Activated T-cell treated with anti-CD3 and anti-CD28 coated beads, Interleukin-2, amount 50 U/mL, for 72 hours (primary cell): ENCODE measurements around the gene BPIFA1. TPM values are rescaled to one million over a fixed set of nuclear protein-coding genes. Genes with fewer than 3 reads are reported as not detected.
A peak's percentile ranks its signal among the peaks of the same experiment; 100 is the strongest.

Experiments
- ATAC-seq, 2 donors: fragments of 150-1000 bp; cut with Tn5 transposase; replicated peaks in 1 of 2; 2 replicates each; pipeline ENCODE4 v1.10.0; 2021; ENCODE audit warnings: moderate library complexity in 2 of 2, mild to moderate bottlenecking in 1 of 2
- DNase-seq, 2 donors: peaks; one replicate each; pipeline ENCODE4 v3.0.0; 2021 to 2022; ENCODE audit warnings: mixed read lengths in 1 of 2
- H3K27ac Mint-ChIP-seq: one replicate; pipeline ENCODE4 v1.8.0; 2022; ENCODE audit warnings: mild to moderate bottlenecking, moderate library complexity, mixed read lengths
- H3K27me3 Mint-ChIP-seq: one replicate; pipeline ENCODE4 v1.8.0; 2022; ENCODE audit warnings: low read depth, mixed read lengths
- H3K36me3 Mint-ChIP-seq, 2 donors: one replicate each; pipeline ENCODE4 v1.8.0; 2022; ENCODE audit warnings: mixed read lengths in 2 of 2, mild to moderate bottlenecking in 1 of 2; ENCODE audit not compliant: insufficient read depth in 2 of 2
- H3K4me1 Mint-ChIP-seq: one replicate; pipeline ENCODE4 v1.8.0; 2022; ENCODE audit warnings: low read depth, mixed read lengths
- H3K4me3 Mint-ChIP-seq, 2 donors: one replicate each; pipeline ENCODE4 v1.8.0; 2022; ENCODE audit warnings: mild to moderate bottlenecking in 2 of 2, mixed read lengths in 2 of 2, moderate library complexity in 2 of 2
- H3K9me3 Mint-ChIP-seq, 2 donors: one replicate each; pipeline ENCODE4 v1.8.0; 2022; ENCODE audit warnings: mixed read lengths in 2 of 2
- total RNA-seq, 2 donors: library from RNA; stranded (reverse); gene quantifications; one replicate each; pipeline ENCODE4 v1.2.3, GENCODE V29; 2022

BPIFA1 gene
- total RNA-seq, 2 donors from 2014 or later: not detected

GRCh38 chr20:33229843-33230242 lies 6.0 kb upstream of the BPIFA1 start:
- Mint-ChIP-seq H3K27ac (no peak overlapping the region), H3K4me1 (peaks cover 18% of the 10 kb centered on the region), H3K27me3 (peaks cover 17% of the 10 kb centered on the region), H3K4me3 (no peak overlapping the region), H3K9me3 (no peaks in the 10 kb centered on the region), H3K36me3 (no peaks in the 10 kb centered on the region)
- DNase-seq (peak; percentile 15 to 38), ATAC-seq (peak; percentile 82 to 87)

DNA sequence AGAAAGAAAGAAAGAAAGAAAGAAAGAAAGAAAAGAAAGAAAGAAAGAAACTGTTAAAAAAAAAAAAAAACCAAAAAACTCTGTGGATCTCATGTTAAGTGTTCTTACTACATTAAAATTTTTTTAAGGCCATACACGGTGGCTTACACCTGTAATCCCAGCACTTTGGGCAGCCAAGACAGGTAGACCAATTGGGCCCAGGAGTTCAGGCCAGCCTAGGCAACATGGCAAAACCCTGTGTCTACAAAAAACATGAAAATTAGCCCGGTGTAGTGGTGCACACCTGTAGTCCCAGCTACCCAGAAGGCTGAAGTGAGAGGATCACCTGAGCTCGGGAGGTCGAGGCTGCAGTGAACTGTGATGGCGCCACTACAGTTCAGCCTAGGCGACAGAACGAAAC lies 4.6 kb upstream of the BPIFA1 start:
- Mint-ChIP-seq H3K27ac (no peak overlapping the region), H3K4me1 (peaks cover 18% of the 10 kb centered on the region), H3K9me3 (no peaks in the 10 kb centered on the region), H3K36me3 (no peaks in the 10 kb centered on the region), H3K4me3 (no peak overlapping the region), H3K27me3 (peaks cover 6% of the 10 kb centered on the region)
- ATAC-seq (no peak), DNase-seq (no peak)

DNA sequence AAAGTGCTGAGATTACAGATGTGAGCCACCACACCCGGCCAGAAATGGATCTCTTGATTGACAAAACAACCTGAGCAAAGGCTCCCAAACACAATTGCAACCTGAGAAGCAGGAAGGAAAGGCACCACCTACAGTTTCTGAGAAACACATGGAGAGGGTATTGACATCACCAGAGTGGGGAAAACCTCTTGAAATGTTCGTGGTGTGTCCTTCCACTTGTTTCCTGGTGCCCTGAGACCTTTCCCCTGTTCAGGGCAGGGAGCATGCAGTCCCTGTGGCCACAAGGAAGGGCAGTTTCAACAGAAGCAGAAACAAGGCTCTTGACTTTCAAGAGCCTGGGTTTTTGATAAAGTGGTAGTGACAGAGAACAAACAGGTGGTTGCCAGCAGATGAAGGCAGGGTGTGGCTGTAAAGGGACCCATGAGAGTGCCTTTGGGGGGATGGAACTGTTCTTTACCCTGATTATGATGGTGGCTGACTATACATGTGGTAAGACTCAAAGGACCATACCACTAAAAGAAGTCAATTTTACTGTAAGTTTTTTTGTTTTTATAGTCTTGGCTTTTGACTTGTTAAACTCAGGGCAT lies 3.2 kb upstream of the BPIFA1 start:
- Mint-ChIP-seq H3K36me3 (no peaks in the 10 kb centered on the region), H3K9me3 (no peaks in the 10 kb centered on the region), H3K4me1 (peaks cover 18% of the 10 kb centered on the region), H3K27me3 (no peaks in the 10 kb centered on the region), H3K27ac (no peak overlapping the region), H3K4me3 (peak overlapping the region in 1 of 2 donors; percentile 24)
- DNase-seq (no peak), ATAC-seq (peak; percentile 32 to 37)

DNA sequence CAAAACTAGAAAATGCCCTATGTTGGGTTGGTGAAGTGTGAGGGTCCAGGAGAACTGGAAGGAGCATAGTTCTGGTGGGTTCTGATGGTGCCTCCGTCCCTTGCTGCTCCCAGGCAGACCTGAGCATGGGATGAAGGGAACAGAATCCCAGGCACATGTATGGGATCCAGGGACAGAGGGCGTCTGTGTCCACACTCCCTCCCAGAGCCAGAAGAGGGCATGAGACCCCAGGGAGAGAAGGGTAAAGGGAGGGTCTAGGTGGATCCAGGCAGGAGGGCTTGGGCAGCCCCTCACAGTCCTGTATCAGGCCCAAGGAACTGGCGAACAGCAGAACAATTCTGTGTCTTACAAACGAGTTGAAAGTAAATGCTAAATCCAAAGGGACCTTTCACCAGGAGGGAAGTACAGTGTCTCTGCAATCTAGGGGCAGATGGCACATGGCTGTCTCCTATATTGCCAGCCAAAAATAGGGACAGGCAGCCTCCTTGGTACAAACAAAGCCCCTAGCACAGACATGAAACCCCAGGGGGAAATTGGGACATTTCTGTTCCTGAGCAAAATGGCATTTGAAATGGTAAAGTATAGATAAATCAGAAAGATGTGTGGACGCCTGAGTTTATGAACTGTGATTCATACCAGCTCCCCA lies 2.5 kb upstream of the BPIFA1 start:
- ATAC-seq: no peak
- Mint-ChIP-seq H3K27ac (no peak overlapping the region), H3K4me3 (no peak overlapping the region), H3K4me1 (peaks cover 18% of the 10 kb centered on the region), H3K36me3 (no peaks in the 10 kb centered on the region), H3K27me3 (no peaks in the 10 kb centered on the region), H3K9me3 (no peaks in the 10 kb centered on the region)
- no peak for DNase-seq

GRCh38 chr20:33234050-33234449 lies 1.7 kb upstream of the BPIFA1 start:
- H3K27ac Mint-ChIP-seq: no peak overlapping the region
- H3K27me3 Mint-ChIP-seq: peaks cover 2% of the 10 kb centered on the region
- H3K4me3 Mint-ChIP-seq: no peak overlapping the region
- DNase-seq (no peak), ATAC-seq (no peak)
- H3K36me3 Mint-ChIP-seq: no peaks in the 10 kb centered on the region
- H3K9me3 Mint-ChIP-seq: no peaks in the 10 kb centered on the region
- H3K4me1 Mint-ChIP-seq: peaks cover 18% of the 10 kb centered on the region

GRCh38 chr20:33236351-33236750 lies 555 bp downstream of the BPIFA1 start:
- Mint-ChIP-seq H3K4me3 (no peak overlapping the region), H3K36me3 (no peaks in the 10 kb centered on the region), H3K27ac (no peak overlapping the region), H3K27me3 (peaks cover 6% of the 10 kb centered on the region), H3K4me1 (peaks cover 11% of the 10 kb centered on the region), H3K9me3 (no peaks in the 10 kb centered on the region)
- DNase-seq (no peak), ATAC-seq (no peak)

GRCh38 chr20:33237989-33238388 lies 2.2 kb downstream of the BPIFA1 start:
- H3K27ac Mint-ChIP-seq: no peak overlapping the region
- DNase-seq (no peak), ATAC-seq (no peak)
- H3K27me3 Mint-ChIP-seq: peaks cover 6% of the 10 kb centered on the region
- no peak overlapping the region for H3K4me3 Mint-ChIP-seq
- no peaks in the 10 kb centered on the region for H3K36me3 Mint-ChIP-seq
- peaks cover under 1% of the 10 kb centered on the region for H3K4me1 Mint-ChIP-seq
- H3K9me3 Mint-ChIP-seq: no peaks in the 10 kb centered on the region

DNA sequence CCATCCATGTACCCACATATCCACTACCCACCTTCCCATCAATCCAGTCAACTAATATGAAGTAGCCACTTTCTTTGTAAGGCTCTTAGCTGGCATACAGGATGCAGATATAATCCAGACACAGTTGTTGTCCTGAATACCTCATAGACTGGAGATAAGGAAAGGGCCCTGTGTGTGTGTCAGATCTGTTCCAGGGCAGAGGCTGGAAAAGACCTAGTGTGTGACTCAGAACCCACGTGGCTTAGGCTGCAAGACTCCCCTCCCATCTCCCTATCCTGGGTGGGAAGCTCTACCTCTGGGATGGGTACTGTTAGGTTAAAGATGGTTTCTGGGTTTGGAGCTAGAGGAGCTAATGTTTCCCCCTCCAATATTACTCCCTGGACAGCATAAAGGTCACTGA lies 3.6 kb downstream of the BPIFA1 start:
- ATAC-seq: no peak
- Mint-ChIP-seq H3K4me1 (no peaks in the 10 kb centered on the region), H3K27me3 (peaks cover 6% of the 10 kb centered on the region)

DNA sequence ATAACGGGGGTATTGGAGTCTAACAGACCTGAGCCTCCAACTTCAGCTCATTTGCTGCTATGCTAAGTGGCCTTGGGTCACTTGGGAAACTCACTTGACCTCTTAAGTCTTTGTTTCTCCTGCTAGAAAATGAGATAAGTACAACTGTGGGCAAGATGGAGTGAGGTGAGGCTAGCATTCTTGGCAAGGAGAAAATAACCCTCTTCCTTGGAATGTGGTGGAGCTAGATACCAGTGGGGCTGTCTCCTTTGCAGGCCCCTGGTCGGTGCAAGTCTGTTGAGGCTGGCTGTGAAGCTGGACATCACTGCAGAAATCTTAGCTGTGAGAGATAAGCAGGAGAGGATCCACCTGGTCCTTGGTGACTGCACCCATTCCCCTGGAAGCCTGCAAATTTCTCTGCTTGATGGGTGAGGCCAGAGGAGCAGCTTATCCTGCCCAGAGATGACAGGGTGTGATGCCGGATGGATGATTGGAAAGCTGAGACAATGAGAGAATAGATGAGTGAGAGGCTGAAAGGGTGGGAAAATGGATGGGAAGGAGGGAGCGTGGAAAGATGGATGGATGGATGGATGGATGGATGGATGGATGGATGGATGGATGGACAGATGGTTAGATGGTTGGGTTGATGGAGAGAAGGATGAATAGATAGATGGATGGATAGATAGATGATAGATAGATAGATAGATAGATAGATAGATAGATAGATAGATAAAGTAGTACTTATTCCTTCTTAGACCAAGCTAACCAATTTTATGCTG lies 4.4 kb downstream of the BPIFA1 start:
- Mint-ChIP-seq H3K27ac (no peak overlapping the region), H3K27me3 (peaks cover 6% of the 10 kb centered on the region), H3K9me3 (no peaks in the 10 kb centered on the region), H3K4me1 (no peaks in the 10 kb centered on the region), H3K36me3 (no peaks in the 10 kb centered on the region), H3K4me3 (no peak overlapping the region)
- DNase-seq: no peak
- no peak for ATAC-seq

More for the DNA sequence above, 3.6 kb downstream of the BPIFA1 start:
- no peak overlapping the region for H3K27ac Mint-ChIP-seq
- no peak overlapping the region for H3K4me3 Mint-ChIP-seq
- H3K36me3 Mint-ChIP-seq: no peaks in the 10 kb centered on the region
- DNase-seq: no peak
- H3K9me3 Mint-ChIP-seq: no peaks in the 10 kb centered on the region

DNA sequence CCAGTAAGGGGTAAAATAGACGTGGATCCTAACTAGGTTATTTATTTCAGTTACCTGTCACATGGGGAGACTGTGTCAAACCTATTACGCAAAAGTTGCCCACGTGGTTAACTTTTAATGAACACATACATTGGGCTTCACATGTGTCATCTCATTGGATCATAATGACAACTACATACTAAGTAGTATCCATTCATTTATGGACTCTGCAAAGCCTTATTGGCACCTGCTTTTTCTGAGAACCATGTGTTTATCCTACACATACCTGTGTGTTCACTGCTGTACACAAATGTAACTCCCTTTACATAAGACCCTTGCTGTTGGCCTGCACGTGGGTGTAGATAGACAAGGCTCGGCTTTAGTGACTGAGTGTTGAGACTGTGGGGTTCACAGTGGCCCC lies 5.1 kb downstream of the BPIFA1 start:
- no peak overlapping the region for H3K4me3 Mint-ChIP-seq
- ATAC-seq (no peak), DNase-seq (no peak)
- no peak overlapping the region for H3K27ac Mint-ChIP-seq
- no peaks in the 10 kb centered on the region for H3K9me3 Mint-ChIP-seq
- peaks cover 6% of the 10 kb centered on the region for H3K27me3 Mint-ChIP-seq
- no peaks in the 10 kb centered on the region for H3K36me3 Mint-ChIP-seq
- no peaks in the 10 kb centered on the region for H3K4me1 Mint-ChIP-seq

GRCh38 chr20:33242319-33243100 lies 6.7 kb downstream of the BPIFA1 start:
- no peaks in the 10 kb centered on the region for H3K9me3 Mint-ChIP-seq
- no peak for ATAC-seq
- no peaks in the 10 kb centered on the region for H3K36me3 Mint-ChIP-seq
- no peak overlapping the region for H3K27ac Mint-ChIP-seq
- no peaks in the 10 kb centered on the region for H3K4me1 Mint-ChIP-seq
- H3K4me3 Mint-ChIP-seq: no peak overlapping the region
- H3K27me3 Mint-ChIP-seq: peaks cover 6% of the 10 kb centered on the region
- DNase-seq: no peak

DNA sequence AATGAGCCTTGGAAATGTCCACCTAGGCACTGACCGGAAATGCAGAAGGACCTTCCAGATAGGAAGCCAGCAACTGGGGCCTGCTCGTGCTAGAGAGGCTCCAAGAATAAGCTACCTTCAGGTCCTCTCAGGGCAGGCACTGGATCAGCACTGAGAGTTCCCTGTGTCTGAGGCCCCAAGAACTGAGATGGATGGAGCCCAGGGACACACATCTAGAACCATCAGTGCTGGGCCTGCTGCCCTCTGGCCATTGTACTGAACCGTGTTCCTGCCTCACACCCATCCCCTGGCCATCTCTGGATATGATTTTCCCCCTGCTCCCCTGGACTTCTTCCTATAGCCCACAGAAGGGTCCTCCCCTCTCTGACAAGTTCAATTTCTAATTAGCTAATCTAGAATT lies 10.3 kb downstream of the BPIFA1 start:
- Mint-ChIP-seq H3K27ac (no peak overlapping the region), H3K27me3 (no peaks in the 10 kb centered on the region), H3K9me3 (no peaks in the 10 kb centered on the region), H3K36me3 (no peaks in the 10 kb centered on the region), H3K4me3 (no peak overlapping the region), H3K4me1 (no peaks in the 10 kb centered on the region)
- no peak for ATAC-seq
- DNase-seq: no peak

DNA sequence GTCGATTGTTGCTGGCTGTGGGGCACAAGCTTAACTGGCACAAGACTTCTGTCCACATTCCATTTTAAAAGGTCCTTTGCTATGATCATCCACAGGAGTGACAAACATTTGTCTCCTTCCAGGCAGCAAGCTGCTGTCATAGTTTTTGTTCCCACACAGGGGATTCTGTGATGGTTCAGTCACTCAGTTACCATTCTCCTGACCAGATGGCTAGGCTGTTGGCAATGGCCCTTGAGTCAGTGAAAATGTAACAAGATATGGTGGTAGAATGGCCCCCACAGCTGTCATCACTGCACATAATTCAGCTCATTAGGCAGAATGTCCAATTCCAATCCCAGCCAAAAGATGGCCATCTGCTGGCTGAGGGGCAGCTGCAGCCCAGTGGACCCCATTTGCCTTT lies 13.7 kb downstream of the BPIFA1 start:
- H3K4me3 Mint-ChIP-seq: no peak overlapping the region
- DNase-seq: no peak
- H3K9me3 Mint-ChIP-seq: peaks cover 0 to 3% of the 10 kb centered on the region in 2 donors
- H3K4me1 Mint-ChIP-seq: no peaks in the 10 kb centered on the region
- ATAC-seq: no peak
- no peaks in the 10 kb centered on the region for H3K27me3 Mint-ChIP-seq
- no peaks in the 10 kb centered on the region for H3K36me3 Mint-ChIP-seq
- H3K27ac Mint-ChIP-seq: no peak overlapping the region
